Measurements from ENCODE around the gene EEF2.

Gene EEF2

GRCh38 chr19:4023600-4024398, 38.5 kb upstream of the EEF2 start:
- ChIA-PET CTCF (interaction anchor here (0.9 kb wide), 1 partner anchor 116 kb away, joined by 4 read pairs; no protein-coding TSS in a partner anchor), POLR2A (no interaction called here)
- no peak for TF ChIP-seq CTCF (IDR thresholded peaks at IDR 0.05; ENCODE audit: control extremely low read depth, extremely low read depth, low read depth, missing control alignments)
- no peak for DNase-seq (ENCODE audit: extremely low spot score)

GRCh38 chr19:4019578-4019977, 34.3 kb upstream of the EEF2 start:
- DNase-seq (ENCODE audit: extremely low spot score), result no peak
- no peak for TF ChIP-seq CTCF (IDR thresholded peaks at IDR 0.05; ENCODE audit: control extremely low read depth, extremely low read depth, low read depth, missing control alignments)
- ChIA-PET CTCF (no interaction called here), POLR2A (interaction anchor here (0.5 to 0.6 kb wide), 2 partner anchors 14 to 25 kb away, joined by 3 to 8 read pairs; no protein-coding TSS in a partner anchor)

GRCh38 chr19:4018775-4019504, 33.7 kb upstream of the EEF2 start:
- CTCF ChIA-PET, result no interaction called here
- TF ChIP-seq CTCF (IDR thresholded peaks at IDR 0.05; ENCODE audit: control extremely low read depth, extremely low read depth, low read depth, missing control alignments), result no peak
- POLR2A ChIA-PET, result interaction anchor here (0.5 to 0.6 kb wide), 2 partner anchors 13 to 26 kb away, joined by 3 to 8 read pairs; no protein-coding TSS in a partner anchor
- no peak for DNase-seq (ENCODE audit: extremely low spot score)

GRCh38 chr19:4018140-4018613, 32.9 kb upstream of the EEF2 start:
- POLR2A ChIA-PET, result no interaction called here
- DNase-seq (ENCODE audit: extremely low spot score), result no peak
- CTCF ChIA-PET, result no interaction called here
- TF ChIP-seq CTCF (IDR thresholded peaks at IDR 0.05; ENCODE audit: control extremely low read depth, extremely low read depth, low read depth, missing control alignments), result no peak

- ChIA-PET CTCF (no interaction called here), POLR2A (no interaction called here)
- DNase-seq (ENCODE audit: extremely low spot score), result no peak
- TF ChIP-seq CTCF (IDR thresholded peaks at IDR 0.05; ENCODE audit: control extremely low read depth, extremely low read depth, low read depth, missing control alignments), result no peak
These were observed 31.8 kb upstream of the EEF2 start for GRCh38 chr19:4016903-4017638.

- TF ChIP-seq CTCF (IDR thresholded peaks at IDR 0.05; ENCODE audit: control extremely low read depth, extremely low read depth, low read depth, missing control alignments), result no peak
- DNase-seq (ENCODE audit: extremely low spot score), result no peak
- CTCF ChIA-PET, result no interaction called here
- POLR2A ChIA-PET, result no interaction called here
These were observed 31.2 kb upstream of the EEF2 start for GRCh38 chr19:4016486-4016885.
